ENCODE results near the gene ATXN7L3. TPM values are rescaled to one million over a fixed set of nuclear protein-coding genes. Genes with fewer than 3 reads are reported as not detected.

ATXN7L3 gene
- polyA plus RNA-seq, 3 donors, result 8.5 to 60.9 (median 9.9) TPM

GRCh38 chr17:44223541-44224071 lies 23.9 kb upstream of the ATXN7L3 start:
- Histone ChIP-seq H3K4me2 (replicated peaks; ENCODE audit: extremely low read depth, low read length, poor library complexity, severe bottlenecking) (no peak overlapping the region), H3K9ac (ENCODE audit: insufficient read depth, low read length, poor library complexity, severe bottlenecking) (no peak overlapping the region), H3K27ac (ENCODE audit: low read depth in 1 of 2, low read length in 2 of 2) (no peak overlapping the region), H2AFZ (ENCODE audit: insufficient read depth, low read depth, low read length, poor library complexity, severe bottlenecking) (no peak overlapping the region), H3K4me1 (ENCODE audit: control insufficient read depth in 1 of 2, insufficient read depth in 2 of 2, low read length in 2 of 2) (peaks cover 10 to 13% of the 10 kb centered on the region in 2 donors), H3K79me2 (ENCODE audit: insufficient read depth, low read length) (peaks cover 19% of the 10 kb centered on the region), H4K20me1 (ENCODE audit: insufficient read depth, low read length) (no peaks in the 10 kb centered on the region), H3K4me3 (replicated peaks in 1 of 3; ENCODE audit: low read depth in 2 of 3, low read length in 3 of 3) (no peak overlapping the region), H3K27me3 (ENCODE audit: control insufficient read depth in 2 of 2, insufficient read depth in 2 of 2, low read length in 2 of 2) (no peaks in the 10 kb centered on the region), H3K9me3 (replicated peaks in 1 of 2; ENCODE audit: control insufficient read depth in 1 of 2, insufficient read depth in 1 of 2, low read length in 2 of 2) (no peaks in the 10 kb centered on the region), H3K36me3 (replicated peaks in 1 of 2; ENCODE audit: control insufficient read depth in 1 of 2, insufficient read depth in 2 of 2, low read length in 2 of 2) (no peaks in the 10 kb centered on the region)
- H3K9me3 Mint-ChIP-seq, result no peaks in the 10 kb centered on the region
- peaks cover 10% of the 10 kb centered on the region for H3K4me1 Mint-ChIP-seq
- intact Hi-C loops (cut with micrococcal nuclease), result no loop called here
- H3K36me3 Mint-ChIP-seq, result no peaks in the 10 kb centered on the region
- TF ChIP-seq CTCF (IDR thresholded peaks at IDR 0.05), result no peak
- WGBS (ENCODE audit: insufficient coverage), result 87% methylated on average over 4 of the region's 7 CpGs
- no peak overlapping the region for H3K4me3 Mint-ChIP-seq
- no peak overlapping the region for H3K27ac Mint-ChIP-seq
- DNase-seq, result no peak
- peaks cover 5 to 15% (median 9%) of the 10 kb centered on the region in 3 donors for H3K27me3 Mint-ChIP-seq (ENCODE audit: low read depth in 3 of 3)

GRCh38 chr17:44222112-44222869 lies 22.6 kb upstream of the ATXN7L3 start:
- WGBS (ENCODE audit: insufficient coverage), result under 1% methylated on average over 34 of the region's 36 CpGs
- Histone ChIP-seq H3K27ac (ENCODE audit: low read depth in 1 of 2, low read length in 2 of 2) (peak overlapping the region; percentile 83 to 87), H3K79me2 (ENCODE audit: insufficient read depth, low read length) (peaks cover 32% of the 10 kb centered on the region), H3K36me3 (replicated peaks in 1 of 2; ENCODE audit: control insufficient read depth in 1 of 2, insufficient read depth in 2 of 2, low read length in 2 of 2) (no peaks in the 10 kb centered on the region), H3K27me3 (ENCODE audit: control insufficient read depth in 2 of 2, insufficient read depth in 2 of 2, low read length in 2 of 2) (no peaks in the 10 kb centered on the region), H2AFZ (ENCODE audit: insufficient read depth, low read depth, low read length, poor library complexity, severe bottlenecking) (peak overlapping the region; percentile 85), H3K4me1 (ENCODE audit: control insufficient read depth in 1 of 2, insufficient read depth in 2 of 2, low read length in 2 of 2) (peaks cover 20 to 25% of the 10 kb centered on the region in 2 donors), H3K9me3 (replicated peaks in 1 of 2; ENCODE audit: control insufficient read depth in 1 of 2, insufficient read depth in 1 of 2, low read length in 2 of 2) (no peaks in the 10 kb centered on the region), H3K4me3 (replicated peaks in 1 of 3; ENCODE audit: low read depth in 2 of 3, low read length in 3 of 3) (peak overlapping the region; percentile 90 to 95 (median 92)), H4K20me1 (ENCODE audit: insufficient read depth, low read length) (peaks cover 10% of the 10 kb centered on the region), H3K4me2 (replicated peaks; ENCODE audit: extremely low read depth, low read length, poor library complexity, severe bottlenecking) (peak overlapping the region; percentile 100), H3K9ac (ENCODE audit: insufficient read depth, low read length, poor library complexity, severe bottlenecking) (peak overlapping the region; percentile 82)
- TF ChIP-seq CTCF (IDR thresholded peaks at IDR 0.05), result peak; percentile 17
- peak; percentile 37 to 58 (median 56) for DNase-seq
- intact Hi-C loops (cut with micrococcal nuclease), result no loop called here
- peaks cover 20% of the 10 kb centered on the region for H3K4me1 Mint-ChIP-seq
- peak overlapping the region; percentile 89 to 96 (median 94) for H3K27ac Mint-ChIP-seq
- peaks cover 0 to 3% of the 10 kb centered on the region in 2 donors for H3K36me3 Mint-ChIP-seq
- peak overlapping the region; percentile 95 to 97 for H3K4me3 Mint-ChIP-seq
- peaks cover 5 to 15% (median 9%) of the 10 kb centered on the region in 3 donors for H3K27me3 Mint-ChIP-seq (ENCODE audit: low read depth in 3 of 3)
- H3K9me3 Mint-ChIP-seq, result peaks cover 0 to 2% (median 0%) of the 10 kb centered on the region in 7 donors
